ENCODE data around the gene GDI1.

Gene GDI1

GRCh38 chrX:154436374-154436982 lies 476 bp upstream of the GDI1 start:
- DNase-seq (ENCODE audit: low read depth in 2 of 2) = peak in 1 of 2 donors; percentile 45

- no peak for DNase-seq (ENCODE audit: low read depth in 2 of 2)
These were observed 1.3 kb downstream of the GDI1 start for GRCh38 chrX:154437971-154438893.

- no peak for DNase-seq (ENCODE audit: low read depth in 2 of 2)
These were observed 2.9 kb downstream of the GDI1 start for GRCh38 chrX:154439841-154440240.

GRCh38 chrX:154440623-154441357 lies 3.8 kb downstream of the GDI1 start:
- no peak for DNase-seq (ENCODE audit: low read depth in 2 of 2)

- DNase-seq (ENCODE audit: low read depth in 2 of 2) = no peak
These were observed 4.6 kb downstream of the GDI1 start for GRCh38 chrX:154441564-154441963.

- no peak for DNase-seq (ENCODE audit: low read depth in 2 of 2)
These were observed 5.2 kb downstream of the GDI1 start for GRCh38 chrX:154441984-154442707.

GRCh38 chrX:154443479-154443910 lies 6.5 kb downstream of the GDI1 start:
- DNase-seq (ENCODE audit: low read depth in 2 of 2) = no peak

- DNase-seq (ENCODE audit: low read depth in 2 of 2) = peak in 1 of 2 donors; percentile 68
These were observed 7.2 kb downstream of the GDI1 start, which contains the start of gene FAM50A for GRCh38 chrX:154443992-154444754. Gene FAM50A, plus strand, starts transcription at chrX:154444141. Its CDS starts 95 bp downstream, at chrX:154444236.

- DNase-seq (ENCODE audit: low read depth in 2 of 2) = no peak
These were observed 7.8 kb downstream of the GDI1 start for GRCh38 chrX:154444755-154445246.

GRCh38 chrX:154445776-154446175 lies 8.8 kb downstream of the GDI1 start:
- no peak for DNase-seq (ENCODE audit: low read depth in 2 of 2)

GRCh38 chrX:154446430-154446829 lies 9.5 kb downstream of the GDI1 start:
- no peak for DNase-seq (ENCODE audit: low read depth in 2 of 2)

GRCh38 chrX:154448484-154448883 lies 11.5 kb downstream of the GDI1 start:
- no peak for DNase-seq (ENCODE audit: low read depth in 2 of 2)

- DNase-seq (ENCODE audit: low read depth in 2 of 2) = no peak
These were observed 12.7 kb downstream of the GDI1 start for GRCh38 chrX:154449618-154450017.

- no peak for DNase-seq (ENCODE audit: low read depth in 2 of 2)
These were observed 13.4 kb downstream of the GDI1 start for GRCh38 chrX:154450312-154450711.

- no peak for DNase-seq (ENCODE audit: low read depth in 2 of 2)
These were observed 15.9 kb downstream of the GDI1 start for GRCh38 chrX:154452823-154453222.

GRCh38 chrX:154457491-154458115 lies 20.6 kb downstream of the GDI1 start:
- DNase-seq (ENCODE audit: low read depth in 2 of 2) = peak in 1 of 2 donors; percentile 50

- DNase-seq (ENCODE audit: low read depth in 2 of 2) = peak in 1 of 2 donors; percentile 52
These were observed 21.4 kb downstream of the GDI1 start, which contains the start of gene PLXNA3 for GRCh38 chrX:154458116-154458953. Gene PLXNA3, plus strand, starts transcription at chrX:154458281. Its CDS starts 1,903 bp downstream, at chrX:154460184.

- no peak for DNase-seq (ENCODE audit: low read depth in 2 of 2)
These were observed 22.2 kb downstream of the GDI1 start for GRCh38 chrX:154458954-154459778.

All from stimulated activated CD8-positive, alpha-beta memory T cell treated with anti-CD3 and anti-CD28 coated beads, Interleukin-7, amount 100 ng/mL, for 4 hours (primary cell).